Spleen (tissue), 7 donors: ENCODE measurements around the gene SF3B1.
A peak's percentile ranks its signal among the peaks of the same experiment; 100 is the strongest.

Experiments
- CTCF ChIP-seq, 11 experiments: fragments of 200-600 bp in 7 of 11; fragments of 450-650 bp in 4 of 11; sonication (generic) in 4 of 11; IDR thresholded peaks in 8 of 11; conservative IDR thresholded peaks in 3 of 11; 1 replicate in 7 of 11; 2 replicates in 4 of 11; pipeline versions ENCODE4 v1.4.0 to v1.8.0; 2016 to 2021; ENCODE audit warnings: antibody characterized with exemption in 11 of 11, inconsistent platforms in 4 of 11, mild to moderate bottlenecking in 1 of 11
- POLR2A ChIP-seq, 3 donors: fragments of 450-650 bp; IDR thresholded peaks; one replicate each; pipeline ENCODE4 v1.5.1; 2017; ENCODE audit warnings: antibody characterized with exemption in 3 of 3, mild to moderate bottlenecking in 1 of 3
- POLR2AphosphoS5 ChIP-seq, 3 donors: sonication (generic); formaldehyde crosslinking; IDR thresholded peaks; one replicate each; pipeline ENCODE4 v1.5.1; 2017; ENCODE audit warnings: antibody characterized with exemption in 3 of 3
- donor health status: DM: no; HTN: no; CAD: no; lungs with moderate emphysema.
- donor health status: DM: no; HTN: no; CAD: no.
- donor health status: DM: no; HTN: no; CAD: no.

- TF ChIP-seq POLR2AphosphoS5 (IDR thresholded peaks at IDR 0.05), result no peak
- TF ChIP-seq POLR2A (IDR thresholded peaks at IDR 0.05), result no peak
- TF ChIP-seq CTCF (IDR thresholded peaks at IDR 0.05 in 8 of 11, conservative IDR thresholded peaks at IDR 0.05 in 3 of 11), result peak in 4 of 11 experiments; percentile 12 to 39 (median 22)
Measured at GRCh38 chr2:197356136-197356535, 78.7 kb downstream of the SF3B1 start.
